Keratinocyte (primary cell): ENCODE measurements around the gene BOD1L1. TPM values are rescaled to one million over a fixed set of nuclear protein-coding genes. Genes with fewer than 3 reads are reported as not detected.

Experiments
- DNase-seq: peaks from one replicate; pipeline ENCODE4 v3.0.0-alpha.2; 2011; ENCODE audit warnings: low read depth, missing footprints, low spot score
- FAIRE-seq: peaks from 2 replicates; lab custom pipeline; 2011; peaks lifted over from hg19 to GRCh38; lab: Jason Lieb, UNC
- H2AFZ ChIP-seq: 2 replicates; pipeline ENCODE4 v1.6.0; 2012; ENCODE audit warnings: low read length, control low read depth, inconsistent platforms; ENCODE audit not compliant: control insufficient read depth
- H3K27ac ChIP-seq: 2 replicates; pipeline ENCODE4 v1.5.1; 2011; ENCODE audit warnings: low read length; ENCODE audit not compliant: control insufficient read depth, insufficient read depth
- H3K27me3 ChIP-seq: 3 replicates; pipeline ENCODE4 v1.6.0; 2011; ENCODE audit warnings: low read length; ENCODE audit not compliant: control insufficient read depth, insufficient read depth; ENCODE audit errors: extremely low read depth
- H3K36me3 ChIP-seq, 2 experiments: 2 replicates in 1 of 2; 3 replicates in 1 of 2; pipeline ENCODE4 v1.5.1; 2011; ENCODE audit warnings: low read length in 2 of 2, mild to moderate bottlenecking in 1 of 2; ENCODE audit not compliant: control insufficient read depth in 2 of 2, insufficient read depth in 2 of 2; ENCODE audit errors: extremely low read depth in 1 of 2
- H3K4me1 ChIP-seq: 3 replicates; pipeline ENCODE4 v1.5.1; 2011; ENCODE audit warnings: low read length; ENCODE audit not compliant: control insufficient read depth, insufficient read depth; ENCODE audit errors: extremely low read depth
- H3K4me2 ChIP-seq: 3 replicates; pipeline ENCODE4 v1.6.0; 2011; ENCODE audit warnings: low read depth, low read length; ENCODE audit not compliant: control insufficient read depth, insufficient read depth; ENCODE audit errors: extremely low read depth
- H3K4me3 ChIP-seq, 3 experiments: fragments of 200-600 bp in 1 of 3; sonication (generic) in 1 of 3; 2 replicates in 2 of 3; 3 replicates in 1 of 3; pipeline ENCODE4 v1.5.1; 2011 to 2016; ENCODE audit warnings: low read length in 3 of 3, mild to moderate bottlenecking in 3 of 3, control low read depth in 2 of 3, inconsistent platforms in 1 of 3, low read depth in 1 of 3, mixed read lengths in 1 of 3, mixed run types in 1 of 3, moderate library complexity in 1 of 3; ENCODE audit not compliant: control insufficient read depth in 2 of 3, insufficient read depth in 2 of 3; ENCODE audit errors: extremely low read depth in 1 of 3
- H3K79me2 ChIP-seq: 2 replicates; pipeline ENCODE4 v1.6.0; 2012; ENCODE audit warnings: low read length; ENCODE audit not compliant: control insufficient read depth, insufficient read depth
- H3K9ac ChIP-seq: 3 replicates; pipeline ENCODE4 v1.6.0; 2011; ENCODE audit warnings: low read length; ENCODE audit not compliant: control insufficient read depth, insufficient read depth; ENCODE audit errors: extremely low read depth
- H3K9me1 ChIP-seq: 3 replicates; pipeline ENCODE4 v1.6.0; 2011; ENCODE audit warnings: low read length; ENCODE audit not compliant: control insufficient read depth, insufficient read depth; ENCODE audit errors: extremely low read depth
- H3K9me3 ChIP-seq: 2 replicates; pipeline ENCODE4 v1.5.1; 2012; ENCODE audit warnings: low read depth, low read length; ENCODE audit not compliant: control insufficient read depth
- H4K20me1 ChIP-seq: 3 replicates; pipeline ENCODE4 v1.6.0; 2011; ENCODE audit warnings: low read length; ENCODE audit not compliant: control insufficient read depth, insufficient read depth; ENCODE audit errors: extremely low read depth
- CTCF ChIP-seq, 3 experiments: IDR thresholded peaks in 1 of 3; conservative IDR thresholded peaks in 1 of 3; optimal IDR thresholded peaks in 1 of 3; 2 replicates in 2 of 3; 3 replicates in 1 of 3; pipeline versions ENCODE3 to v1.5.1; 2011; ENCODE audit warnings: low read length in 3 of 3, mild to moderate bottlenecking in 3 of 3, moderate library complexity in 2 of 3, control low read depth in 1 of 3, inconsistent platforms in 1 of 3; ENCODE audit not compliant: insufficient read depth in 2 of 3; ENCODE audit errors: extremely low read depth in 1 of 3
- EZH2 ChIP-seq: IDR thresholded peaks from one replicate; pipeline ENCODE4 v1.6.1; 2012; ENCODE audit warnings: inconsistent platforms, mild to moderate bottlenecking, low read length, moderate library complexity
- dilution Hi-C: fragments of 300-500 bp; cut with MboI; formaldehyde crosslinking; loops from one replicate; pipeline ENCODE4 v1.7.0; 2020; ENCODE audit warnings: low sequenced_read_pairs; ENCODE audit not compliant: extremely low pct_ligation_motif_present
- polyA plus RNA-seq, 5 experiments: library from polyadenylated mRNA; depleted of rRNA in 3 of 5; stranded (reverse) in 3 of 5; stranded (forward) in 1 of 5; unstranded in 1 of 5; fragments of >200 nt; gene quantifications; 1 replicate in 1 of 5; 2 replicates in 3 of 5; 3 replicates in 1 of 5; pipeline versions ENCODE4 v1.2.1 to v1.2.3, GENCODE V29; 2011 to 2012; ENCODE audit warnings: missing spikeins in 2 of 5, low read depth in 1 of 5, low replicate concordance in 1 of 5

BOD1L1 gene
- polyA plus RNA-seq, 1 donor (not counting 4 experiments of a cell fraction or from before 2014, with no cell fraction given), result 20.6 TPM

GRCh38 chr4:13616597-13616996 lies 10.9 kb downstream of the BOD1L1 start:
- Histone ChIP-seq H3K27me3 (no peaks in the 10 kb centered on the region), H4K20me1 (no peaks in the 10 kb centered on the region), H3K9me3 (no peaks in the 10 kb centered on the region), H3K4me2 (no peak overlapping the region), H3K79me2 (peaks cover 13% of the 10 kb centered on the region), H3K9ac (no peak overlapping the region), H3K4me1 (no peaks in the 10 kb centered on the region), H2AFZ (no peak overlapping the region), H3K9me1 (no peaks in the 10 kb centered on the region), H3K36me3 (peaks cover 17% of the 10 kb centered on the region in 2 experiments), H3K4me3 (no peak overlapping the region), H3K27ac (no peak overlapping the region)
- FAIRE-seq (no peak), DNase-seq (no peak)
- no peak for TF ChIP-seq CTCF (optimal IDR thresholded peaks at IDR 0.05 in 1 of 3, IDR thresholded peaks at IDR 0.05 in 1 of 3, conservative IDR thresholded peaks at IDR 0.05 in 1 of 3; ENCODE audit: extremely low read depth in 1 of 3, insufficient read depth in 2 of 3, low read length in 3 of 3)
- no peak for TF ChIP-seq EZH2
- dilution Hi-C loops, result no loop called here

GRCh38 chr4:13615161-13615560 lies 12.4 kb downstream of the BOD1L1 start:
- no peaks in the 10 kb centered on the region for H4K20me1 ChIP-seq
- no peak overlapping the region for H3K4me3 ChIP-seq
- no peak overlapping the region for H2AFZ ChIP-seq
- H3K36me3 ChIP-seq, result peaks cover 17 to 18% of the 10 kb centered on the region in 2 experiments
- H3K79me2 ChIP-seq, result peaks cover under 1% of the 10 kb centered on the region
- H3K27ac ChIP-seq, result no peak overlapping the region
- DNase-seq (no peak), FAIRE-seq (no peak)
- dilution Hi-C loops, result no loop called here
- TF ChIP-seq EZH2 (no peak), CTCF (optimal IDR thresholded peaks at IDR 0.05 in 1 of 3, IDR thresholded peaks at IDR 0.05 in 1 of 3, conservative IDR thresholded peaks at IDR 0.05 in 1 of 3; ENCODE audit: extremely low read depth in 1 of 3, insufficient read depth in 2 of 3, low read length in 3 of 3) (no peak)
- no peak overlapping the region for H3K4me2 ChIP-seq
- no peaks in the 10 kb centered on the region for H3K27me3 ChIP-seq
- no peak overlapping the region for H3K9ac ChIP-seq
- no peaks in the 10 kb centered on the region for H3K9me1 ChIP-seq
- no peaks in the 10 kb centered on the region for H3K4me1 ChIP-seq
- no peaks in the 10 kb centered on the region for H3K9me3 ChIP-seq
